Muscle layer of colon (tissue), 2 donors: ENCODE measurements around the gene MRAP2.
"Not testable (repeated sequence)": the region's sequence is repeated elsewhere in the genome, so short reads cannot be mapped to it uniquely, and the experiment has no call there.

Experiments used
- H3K27ac ChIP-seq: one replicate; pipeline ENCODE4 v1.7.0; 2013; ENCODE audit warnings: low read depth, mild to moderate bottlenecking, low read length, moderate library complexity
- H3K27me3 ChIP-seq, 2 donors: one replicate each; pipeline ENCODE4 v1.7.0; 2013; ENCODE audit warnings: low read length in 2 of 2, mild to moderate bottlenecking in 2 of 2; ENCODE audit not compliant: insufficient read depth in 2 of 2, control insufficient read depth in 1 of 2
- H3K36me3 ChIP-seq: one replicate; pipeline ENCODE4 v1.7.0; 2013; ENCODE audit warnings: mild to moderate bottlenecking, low read length; ENCODE audit not compliant: insufficient read depth
- H3K4me1 ChIP-seq: one replicate; pipeline ENCODE4 v1.7.0; 2013; ENCODE audit warnings: mild to moderate bottlenecking, low read length; ENCODE audit not compliant: insufficient read depth
- H3K4me3 ChIP-seq, 2 donors: one replicate each; pipeline ENCODE4 v1.7.0; 2013; ENCODE audit warnings: low read length in 2 of 2, low read depth in 1 of 2, mild to moderate bottlenecking in 1 of 2, moderate library complexity in 1 of 2
- H3K9ac ChIP-seq: one replicate; pipeline ENCODE4 v1.7.0; 2013; ENCODE audit warnings: low read length
- H3K9me3 ChIP-seq: one replicate; pipeline ENCODE4 v1.7.0; 2013; ENCODE audit warnings: mild to moderate bottlenecking, low read length
- donor health status: abdominal sarcoma.
- donor health status: Adenocarcinoma of cecum.

Gene MRAP2

GRCh38 chr6:84061174-84061573, 27.6 kb downstream of the MRAP2 start:
- Histone ChIP-seq H3K27me3 (no peaks in the 10 kb centered on the region), H3K9ac (no peak overlapping the region), H3K4me1 (no peaks in the 10 kb centered on the region), H3K36me3 (no peaks in the 10 kb centered on the region), H3K4me3 (no peak overlapping the region), H3K27ac (no peak overlapping the region), H3K9me3 (no peaks in the 10 kb centered on the region)

- H3K27ac ChIP-seq = no peak overlapping the region
- no peak overlapping the region for H3K4me3 ChIP-seq
- H3K4me1 ChIP-seq = no peaks in the 10 kb centered on the region
- no peak overlapping the region for H3K9ac ChIP-seq
- H3K36me3 ChIP-seq = no peaks in the 10 kb centered on the region
- no peaks in the 10 kb centered on the region for H3K9me3 ChIP-seq
- no peaks in the 10 kb centered on the region for H3K27me3 ChIP-seq
These were observed 28.2 kb downstream of the MRAP2 start for GRCh38 chr6:84061613-84062398.

- H3K27me3 ChIP-seq = no peaks in the 10 kb centered on the region
- no peak overlapping the region for H3K27ac ChIP-seq
- no peak overlapping the region for H3K9ac ChIP-seq
- H3K4me3 ChIP-seq = no peak overlapping the region
- H3K4me1 ChIP-seq = no peaks in the 10 kb centered on the region
- no peaks in the 10 kb centered on the region for H3K36me3 ChIP-seq
- no peaks in the 10 kb centered on the region for H3K9me3 ChIP-seq
These were observed 29.1 kb downstream of the MRAP2 start for GRCh38 chr6:84062519-84063154.

GRCh38 chr6:84065693-84066290, 32.2 kb downstream of the MRAP2 start:
- no peaks in the 10 kb centered on the region for H3K4me1 ChIP-seq
- no peak overlapping the region for H3K9ac ChIP-seq
- H3K27me3 ChIP-seq = no peaks in the 10 kb centered on the region
- H3K4me3 ChIP-seq = no peak overlapping the region
- no peak overlapping the region for H3K27ac ChIP-seq
- no peaks in the 10 kb centered on the region for H3K36me3 ChIP-seq
- no peaks in the 10 kb centered on the region for H3K9me3 ChIP-seq

GRCh38 chr6:84066536-84066935, 33.0 kb downstream of the MRAP2 start:
- H3K9ac ChIP-seq = no peak overlapping the region
- H3K9me3 ChIP-seq = no peaks in the 10 kb centered on the region
- H3K36me3 ChIP-seq = no peaks in the 10 kb centered on the region
- no peaks in the 10 kb centered on the region for H3K4me1 ChIP-seq
- H3K4me3 ChIP-seq = no peak overlapping the region
- H3K27ac ChIP-seq = no peak overlapping the region
- H3K27me3 ChIP-seq = no peaks in the 10 kb centered on the region

GRCh38 chr6:84068873-84069272, 35.3 kb downstream of the MRAP2 start:
- H3K4me1 ChIP-seq, H3K36me3 ChIP-seq, H3K4me3 ChIP-seq, H3K9me3 ChIP-seq, H3K27me3 ChIP-seq, H3K9ac ChIP-seq, H3K27ac ChIP-seq: not testable (repeated sequence)

GRCh38 chr6:84072442-84072997, 38.9 kb downstream of the MRAP2 start:
- no peak overlapping the region for H3K9ac ChIP-seq
- no peaks in the 10 kb centered on the region for H3K4me1 ChIP-seq
- H3K27me3 ChIP-seq = no peaks in the 10 kb centered on the region
- no peak overlapping the region for H3K27ac ChIP-seq
- no peaks in the 10 kb centered on the region for H3K9me3 ChIP-seq
- H3K4me3 ChIP-seq = no peak overlapping the region
- H3K36me3 ChIP-seq = no peaks in the 10 kb centered on the region

- no peaks in the 10 kb centered on the region for H3K27me3 ChIP-seq
- H3K36me3 ChIP-seq = no peaks in the 10 kb centered on the region
- no peak overlapping the region for H3K27ac ChIP-seq
- no peaks in the 10 kb centered on the region for H3K4me1 ChIP-seq
- no peaks in the 10 kb centered on the region for H3K9me3 ChIP-seq
- H3K4me3 ChIP-seq = no peak overlapping the region
- H3K9ac ChIP-seq = no peak overlapping the region
These were observed 41.6 kb downstream of the MRAP2 start for GRCh38 chr6:84074988-84075781.

- no peaks in the 10 kb centered on the region for H3K4me1 ChIP-seq
These were observed 44.1 kb downstream of the MRAP2 start for GRCh38 chr6:84077645-84078044.

GRCh38 chr6:84078335-84078734, 44.8 kb downstream of the MRAP2 start:
- no peaks in the 10 kb centered on the region for H3K36me3 ChIP-seq
- H3K27ac ChIP-seq = no peak overlapping the region
- H3K9ac ChIP-seq = no peak overlapping the region
- H3K27me3 ChIP-seq = no peaks in the 10 kb centered on the region
- H3K4me1 ChIP-seq = no peaks in the 10 kb centered on the region
- H3K4me3 ChIP-seq = no peak overlapping the region
- no peaks in the 10 kb centered on the region for H3K9me3 ChIP-seq

More at GRCh38 chr6:84077645-84078044, 44.1 kb downstream of the MRAP2 start:
- H3K27ac ChIP-seq = no peak overlapping the region
- no peaks in the 10 kb centered on the region for H3K9me3 ChIP-seq
- H3K27me3 ChIP-seq = no peaks in the 10 kb centered on the region
- no peaks in the 10 kb centered on the region for H3K36me3 ChIP-seq
- no peak overlapping the region for H3K9ac ChIP-seq
- H3K4me3 ChIP-seq = no peak overlapping the region

- H3K9me3 ChIP-seq = no peaks in the 10 kb centered on the region
- H3K4me3 ChIP-seq = no peak overlapping the region
- H3K9ac ChIP-seq = no peak overlapping the region
- H3K27me3 ChIP-seq = no peaks in the 10 kb centered on the region
- H3K36me3 ChIP-seq = no peaks in the 10 kb centered on the region
- no peak overlapping the region for H3K27ac ChIP-seq
- H3K4me1 ChIP-seq = no peaks in the 10 kb centered on the region
These were observed 47.6 kb downstream of the MRAP2 start for GRCh38 chr6:84081222-84081621.
